GM18520 (cell line): ENCODE results near the gene PPM1B.
"Not testable (repeated sequence)": the region's sequence is repeated elsewhere in the genome, so short reads cannot be mapped to it uniquely, and the experiment has no call there.

ENCODE experiments used
- ATAC-seq: cut with Tn5 transposase; IDR thresholded peaks from one replicate; pipeline ENCODE4 v1.9.1; 2021; ENCODE audit not compliant: unreplicated experiment

Gene PPM1B

GRCh38 chr2:44246840-44247369 is 78.2 kb downstream of the PPM1B start:
- no peak for ATAC-seq

GRCh38 chr2:44247924-44248323 is 79.2 kb downstream of the PPM1B start:
- no peak for ATAC-seq

- not testable (repeated sequence) for ATAC-seq
These were observed 80.6 kb downstream of the PPM1B start for GRCh38 chr2:44249269-44249668.

- no peak for ATAC-seq
These were observed 81.7 kb downstream of the PPM1B start for GRCh38 chr2:44250376-44250775.

GRCh38 chr2:44254023-44254422 is 85.3 kb downstream of the PPM1B start:
- no peak for ATAC-seq

GRCh38 chr2:44255704-44256103 is 87.0 kb downstream of the PPM1B start:
- ATAC-seq: not testable (repeated sequence)

- not testable (repeated sequence) for ATAC-seq
These were observed 89.1 kb downstream of the PPM1B start for GRCh38 chr2:44257802-44258201.

- no peak for ATAC-seq
These were observed 98.7 kb downstream of the PPM1B start for GRCh38 chr2:44267269-44267795.

GRCh38 chr2:44267796-44268648 is 99.3 kb downstream of the PPM1B start:
- no peak for ATAC-seq

GRCh38 chr2:44269831-44270230 is 101.2 kb downstream of the PPM1B start:
- no peak for ATAC-seq

- no peak for ATAC-seq
These were observed 102.6 kb downstream of the PPM1B start for GRCh38 chr2:44271296-44271695.

- ATAC-seq: no peak
These were observed 104.4 kb downstream of the PPM1B start for GRCh38 chr2:44273076-44273475.

GRCh38 chr2:44273596-44273995 is 104.9 kb downstream of the PPM1B start:
- ATAC-seq: no peak

- no peak for ATAC-seq
These were observed 107.2 kb downstream of the PPM1B start for GRCh38 chr2:44275927-44276303.

- no peak for ATAC-seq
These were observed 108.9 kb downstream of the PPM1B start for GRCh38 chr2:44277541-44277940.

GRCh38 chr2:44280869-44281268 is 112.2 kb downstream of the PPM1B start:
- ATAC-seq: no peak
